Measurements from ENCODE around the gene SFTPB.
"Not testable (repeated sequence)": the region's sequence is repeated elsewhere in the genome, so short reads cannot be mapped to it uniquely, and the experiment has no call there.

Gene SFTPB

DNA sequence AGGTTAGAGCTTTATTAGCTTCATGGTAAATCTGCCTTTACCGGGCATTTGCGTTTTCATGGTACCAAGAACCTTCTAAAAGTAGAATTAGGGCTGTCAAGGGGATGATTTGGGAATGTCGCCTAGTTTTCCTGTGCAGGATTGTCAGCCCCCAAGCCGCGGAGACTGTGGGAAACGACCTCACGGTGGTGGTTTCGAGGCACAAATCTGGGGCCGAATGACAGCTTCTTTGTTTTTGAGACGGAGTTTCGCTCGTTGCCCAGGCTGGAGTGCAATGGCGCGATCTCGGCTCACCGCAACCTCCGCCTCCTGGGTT, 52.6 kb downstream of the SFTPB start:
- H3K4me3 ChIP-seq (ENCODE audit: low read depth, low read length) = no peak overlapping the region
- TF ChIP-seq, protein P1, sequence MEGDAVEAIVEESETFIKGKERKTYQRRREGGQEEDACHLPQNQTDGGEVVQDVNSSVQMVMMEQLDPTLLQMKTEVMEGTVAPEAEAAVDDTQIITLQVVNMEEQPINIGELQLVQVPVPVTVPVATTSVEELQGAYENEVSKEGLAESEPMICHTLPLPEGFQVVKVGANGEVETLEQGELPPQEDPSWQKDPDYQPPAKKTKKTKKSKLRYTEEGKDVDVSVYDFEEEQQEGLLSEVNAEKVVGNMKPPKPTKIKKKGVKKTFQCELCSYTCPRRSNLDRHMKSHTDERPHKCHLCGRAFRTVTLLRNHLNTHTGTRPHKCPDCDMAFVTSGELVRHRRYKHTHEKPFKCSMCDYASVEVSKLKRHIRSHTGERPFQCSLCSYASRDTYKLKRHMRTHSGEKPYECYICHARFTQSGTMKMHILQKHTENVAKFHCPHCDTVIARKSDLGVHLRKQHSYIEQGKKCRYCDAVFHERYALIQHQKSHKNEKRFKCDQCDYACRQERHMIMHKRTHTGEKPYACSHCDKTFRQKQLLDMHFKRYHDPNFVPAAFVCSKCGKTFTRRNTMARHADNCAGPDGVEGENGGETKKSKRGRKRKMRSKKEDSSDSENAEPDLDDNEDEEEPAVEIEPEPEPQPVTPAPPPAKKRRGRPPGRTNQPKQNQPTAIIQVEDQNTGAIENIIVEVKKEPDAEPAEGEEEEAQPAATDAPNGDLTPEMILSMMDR (IDR thresholded peaks at IDR 0.05; ENCODE audit: borderline replicate concordance, insufficient read depth, low read depth, low read length) = no peak

GRCh38 chr2:85614757-85615156, 53.2 kb downstream of the SFTPB start:
- not testable (repeated sequence) for H3K4me3 ChIP-seq (ENCODE audit: low read depth, low read length)

DNA sequence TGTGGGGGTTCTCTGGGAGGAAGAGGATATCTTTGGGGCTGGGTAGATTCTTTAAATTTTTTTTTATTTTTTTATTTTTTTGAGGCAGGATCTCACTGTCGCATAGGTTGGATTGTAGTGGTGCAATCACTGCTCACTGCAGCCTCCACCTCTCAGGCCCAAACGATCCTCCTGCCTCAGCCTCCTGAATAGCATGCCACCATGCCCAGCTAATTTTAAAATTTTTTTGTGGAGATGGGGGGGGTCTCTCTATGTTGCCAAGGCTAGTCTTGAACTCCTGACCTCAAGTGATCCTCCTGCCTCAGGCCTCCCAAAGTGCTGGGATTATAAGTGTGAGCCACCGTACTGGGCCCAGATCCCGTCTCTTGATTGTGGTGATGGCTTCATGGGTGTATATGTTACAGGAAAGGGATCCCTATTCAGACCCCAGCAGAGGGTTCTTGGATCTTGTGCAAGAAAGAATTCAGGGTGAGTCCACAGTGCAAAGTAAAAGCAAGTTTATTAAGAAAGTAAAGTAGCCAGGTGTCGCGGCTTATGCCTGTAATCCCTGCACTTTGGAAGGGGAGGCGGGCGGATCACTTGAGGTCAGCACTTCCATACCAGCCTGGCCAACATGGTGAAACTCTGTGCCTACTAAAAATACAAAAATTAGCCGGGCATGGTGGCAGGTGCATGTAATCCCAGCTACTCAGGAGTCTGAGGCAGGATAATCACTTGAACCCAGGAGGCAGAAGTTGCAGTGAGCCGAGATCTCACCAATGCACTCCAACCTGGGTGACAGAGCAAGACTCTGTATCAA, 54.1 kb downstream of the SFTPB start:
- TF ChIP-seq, protein P1 (IDR thresholded peaks at IDR 0.05; ENCODE audit: borderline replicate concordance, insufficient read depth, low read depth, low read length) = no peak
- H3K4me3 ChIP-seq (ENCODE audit: low read depth, low read length) = no peak overlapping the region

DNA sequence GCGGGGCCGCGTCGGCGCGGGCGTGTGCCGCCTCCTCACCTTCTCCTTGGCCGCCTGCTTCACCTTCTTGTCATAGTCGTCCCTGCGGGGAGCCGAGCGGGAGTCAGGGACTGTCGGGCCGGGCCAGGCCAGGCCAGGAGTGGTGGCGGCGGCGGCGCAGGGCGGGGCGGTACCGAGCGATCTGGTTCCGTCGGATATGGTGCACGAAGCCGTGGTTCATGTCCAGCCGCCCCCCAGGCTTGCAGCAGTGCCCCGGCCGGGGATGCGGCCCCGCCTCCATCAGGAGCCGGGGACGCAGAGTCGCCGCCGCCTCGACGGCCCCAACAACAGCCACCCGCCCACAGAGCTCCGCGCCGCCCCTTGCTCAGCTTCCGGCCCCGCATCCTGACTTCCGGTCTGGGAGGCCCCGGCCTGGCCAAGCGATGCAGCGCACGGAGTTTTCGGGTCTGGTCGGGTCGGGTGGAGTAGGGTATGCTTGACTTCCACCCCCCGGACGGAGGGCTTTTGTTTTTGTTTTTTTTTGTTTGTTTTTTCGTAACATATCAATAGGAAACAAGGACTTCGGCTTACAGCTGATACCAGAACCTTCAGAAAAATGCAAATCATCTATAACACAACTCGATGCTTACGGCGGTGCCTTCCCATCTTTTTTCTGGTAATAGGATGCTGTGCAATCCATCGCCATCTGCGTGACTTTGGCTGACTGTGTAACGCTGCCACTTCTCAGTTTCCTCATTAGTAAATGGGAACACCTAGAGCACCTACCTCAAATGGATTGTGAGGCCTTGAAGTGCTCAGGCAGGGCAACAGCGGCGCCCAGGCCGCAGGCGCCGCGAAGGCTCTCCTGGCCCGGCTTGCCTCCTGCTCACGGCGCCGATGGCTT, 56.1 kb downstream of the SFTPB start, which contains the start of gene C2orf68:
C2orf68 (minus strand) TSS at position 362 of the 883 bp plus-strand sequence; CDS start at position 280, 82 bp downstream.
- TF ChIP-seq, protein P1 (IDR thresholded peaks at IDR 0.05; ENCODE audit: borderline replicate concordance, insufficient read depth, low read depth, low read length) = no peak
- H3K4me3 ChIP-seq (ENCODE audit: low read depth, low read length) = peak within 1 kb of the TSS; percentile 75

DNA sequence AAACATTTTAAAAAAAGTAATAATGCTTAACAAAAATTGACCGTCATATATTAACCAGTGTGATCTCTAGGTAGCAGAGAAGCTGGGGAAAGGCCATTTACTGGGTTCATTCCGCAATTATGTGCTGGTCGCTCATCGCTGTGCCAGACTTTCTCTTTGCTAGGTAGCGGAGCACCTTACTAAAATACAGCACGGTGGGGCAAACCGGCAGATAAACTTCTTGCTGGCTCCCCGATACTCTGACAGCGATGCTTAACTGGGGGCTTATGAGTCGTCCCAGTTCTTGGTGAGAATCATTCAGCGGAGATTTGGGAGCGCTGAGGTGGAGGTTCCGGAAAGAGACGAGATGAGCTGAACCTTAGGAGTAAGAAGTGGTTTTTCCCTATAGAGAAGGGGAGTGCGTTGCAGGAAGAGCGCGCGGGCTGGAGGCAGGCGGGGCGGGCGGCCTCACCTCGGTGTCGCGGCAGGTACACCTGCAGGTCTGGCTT, 56.7 kb downstream of the SFTPB start:
- TF ChIP-seq, protein P1 (IDR thresholded peaks at IDR 0.05; ENCODE audit: borderline replicate concordance, insufficient read depth, low read depth, low read length) = no peak
- peak overlapping the region; percentile 75 for H3K4me3 ChIP-seq (ENCODE audit: low read depth, low read length)

All from GM12875 (cell line).